GM21528 (cell line): ENCODE data around the gene MORN1.
"Not testable (repeated sequence)": the region's sequence is repeated elsewhere in the genome, so short reads cannot be mapped to it uniquely, and the experiment has no call there.

Experiments used
- ATAC-seq: cut with Tn5 transposase; IDR thresholded peaks from one replicate; pipeline ENCODE4 v1.9.1; 2021; ENCODE audit warnings: mild to moderate bottlenecking, moderate library complexity; ENCODE audit not compliant: unreplicated experiment, low FRiP score

The MORN1 gene

DNA sequence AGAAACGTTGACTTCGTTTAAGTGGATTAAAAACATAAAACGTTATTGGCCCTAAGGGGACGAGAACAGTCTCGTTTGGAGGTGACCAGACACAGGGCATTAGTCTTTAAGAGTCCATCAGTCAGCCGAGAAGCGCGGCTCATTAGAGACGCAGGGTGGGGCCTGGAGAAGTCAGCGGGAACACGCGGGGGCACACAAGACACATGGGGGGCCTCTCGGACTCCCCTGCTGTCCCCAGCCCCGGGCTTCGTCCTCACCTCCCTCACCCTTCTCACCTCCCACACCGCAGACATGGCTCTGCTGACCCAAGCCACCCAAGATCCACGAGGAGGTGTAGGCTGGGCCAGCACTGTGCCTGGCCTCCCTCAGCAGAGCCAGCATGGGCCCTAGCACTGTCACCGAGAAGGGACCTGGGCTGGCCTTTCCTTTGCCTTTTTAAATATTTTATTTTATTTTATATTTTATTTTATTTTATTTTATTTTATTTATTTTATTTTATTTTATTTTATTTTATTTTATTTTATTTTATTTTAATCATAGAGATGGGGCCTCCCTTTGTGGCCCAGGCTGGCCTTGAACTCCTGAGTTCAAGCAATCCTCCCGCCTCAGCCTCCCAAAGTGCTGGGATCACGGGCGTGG lies 48.9 kb downstream of the MORN1 start:
- ATAC-seq, result no peak

DNA sequence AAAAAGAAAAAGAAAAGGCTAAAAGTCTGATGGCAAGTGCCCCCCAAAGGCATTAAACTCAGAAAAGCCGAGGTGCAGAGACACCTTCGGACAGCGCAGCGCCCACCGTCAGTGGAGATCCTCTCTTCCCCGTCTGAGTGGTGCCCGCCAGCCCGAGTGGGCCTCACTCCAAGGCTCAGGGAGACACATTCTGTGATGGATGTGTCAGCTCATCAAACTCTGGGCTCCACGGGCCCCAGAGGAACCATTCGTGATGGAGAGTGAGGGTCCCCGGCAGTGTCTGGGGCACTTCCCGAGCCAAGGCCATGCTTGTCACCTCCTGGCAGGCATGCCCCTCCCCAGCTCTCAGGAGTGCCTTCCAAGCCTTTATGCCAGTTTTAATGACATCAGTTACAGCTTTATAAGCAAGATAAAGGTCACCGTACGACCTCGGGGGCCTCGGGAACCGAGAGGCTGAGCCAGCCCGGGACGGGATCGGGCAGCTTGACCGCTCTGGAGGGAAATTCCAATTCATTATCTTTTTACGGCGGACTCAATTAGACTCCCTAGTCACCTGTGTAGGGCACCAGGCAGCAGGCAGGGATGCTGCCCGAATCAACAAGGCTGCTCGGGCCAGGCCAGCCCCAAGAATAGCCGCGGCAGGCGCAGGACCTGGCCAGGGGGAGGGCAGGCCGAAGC lies 49.5 kb downstream of the MORN1 start:
- ATAC-seq, result no peak

DNA sequence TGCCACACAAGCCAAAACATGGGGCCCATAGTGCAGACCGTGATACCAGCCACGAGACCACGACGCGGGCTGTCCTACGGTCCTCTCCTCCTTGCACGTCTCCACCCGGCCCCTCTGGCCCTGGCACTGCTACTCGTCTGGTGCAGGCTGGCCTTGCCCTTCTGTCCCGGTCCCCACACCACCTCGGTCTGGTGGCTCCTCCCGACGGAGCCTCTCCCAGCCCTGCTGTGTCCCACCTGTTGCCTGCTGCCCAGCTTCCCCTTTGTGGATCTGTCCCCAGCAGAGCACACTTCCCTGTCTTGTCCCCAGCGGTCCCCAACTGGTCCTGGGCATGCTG lies 50.5 kb downstream of the MORN1 start:
- no peak for ATAC-seq

DNA sequence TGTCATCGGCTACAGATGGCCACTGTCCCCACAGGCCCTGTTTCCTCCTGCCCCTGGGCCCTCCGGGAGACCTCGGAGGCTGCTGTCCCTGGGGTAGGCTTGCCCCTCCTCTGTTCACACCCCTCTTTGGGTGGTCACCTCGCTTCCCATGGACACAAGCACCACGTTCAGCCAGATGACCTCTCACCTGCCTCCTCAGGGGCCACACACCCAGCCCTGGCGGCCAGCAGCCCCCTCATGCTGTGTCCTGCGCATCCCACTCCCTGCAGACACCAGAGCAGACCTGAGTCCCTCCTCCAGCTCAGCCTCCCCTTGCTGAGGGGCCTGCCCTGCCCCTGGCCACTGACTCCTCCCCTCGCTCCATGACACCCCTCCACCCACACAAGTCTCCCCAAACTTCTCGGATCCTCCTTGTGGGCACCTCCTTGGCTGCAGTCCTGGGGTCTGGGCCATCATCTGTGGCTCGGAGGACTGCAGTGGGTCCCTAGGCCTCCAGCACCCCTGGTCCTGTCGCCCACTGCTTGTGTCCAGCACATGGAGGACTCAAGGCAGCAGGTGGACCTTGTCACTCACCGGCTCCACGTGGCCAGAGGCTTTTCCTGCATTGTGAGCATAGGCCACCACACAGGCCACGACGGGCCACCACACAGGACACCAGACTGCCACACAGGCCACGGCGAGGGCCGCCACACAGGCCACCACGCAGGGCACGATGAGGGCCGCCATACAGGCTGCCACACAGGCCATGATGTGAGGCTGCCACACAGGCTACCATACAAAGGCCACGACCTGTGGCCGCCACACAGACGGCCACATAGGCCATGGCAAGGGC lies 51.1 kb downstream of the MORN1 start:
- no peak for ATAC-seq

DNA sequence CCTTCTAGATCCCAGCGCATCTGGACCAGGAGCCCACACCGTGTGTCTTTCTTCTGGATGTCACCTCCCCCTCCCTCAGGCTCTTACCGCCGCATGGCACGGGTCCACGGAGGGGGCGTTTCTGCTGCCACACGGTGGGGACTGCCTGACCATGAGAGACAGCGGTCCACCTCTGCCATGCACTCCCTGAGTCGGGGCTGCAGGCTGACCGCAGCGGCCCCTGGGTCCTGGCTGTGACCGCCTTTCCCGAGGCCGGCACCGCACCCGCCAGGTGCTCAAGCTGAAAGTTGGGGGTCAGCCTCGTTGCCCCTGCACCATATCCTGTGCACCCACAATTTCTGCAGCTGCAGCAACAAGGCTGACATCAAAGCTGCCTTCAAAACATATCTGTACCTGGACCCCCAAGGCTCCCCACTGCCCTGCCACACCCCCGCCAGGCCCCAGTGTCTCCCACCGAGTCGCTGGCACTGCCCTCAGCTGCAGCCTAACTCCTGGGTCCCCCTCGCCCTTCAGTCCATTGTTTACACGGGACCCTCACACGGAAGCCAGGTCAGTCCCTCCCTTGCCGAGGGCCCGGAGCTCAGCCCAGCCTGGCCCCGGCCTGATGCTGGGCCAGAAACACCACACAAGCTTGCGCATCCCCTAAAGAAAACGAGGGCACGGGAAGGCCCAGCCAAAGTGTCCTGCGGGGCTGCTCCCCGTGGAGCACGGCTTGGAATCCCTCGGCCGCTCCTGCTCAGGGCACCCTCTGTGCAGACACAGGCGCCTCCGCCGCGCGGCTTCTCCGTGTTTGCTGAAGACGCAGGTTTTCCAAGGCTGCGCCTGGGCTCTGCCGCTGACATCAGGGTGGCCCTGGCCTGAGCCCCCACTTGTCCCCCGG lies 51.9 kb downstream of the MORN1 start:
- ATAC-seq, result no peak

DNA sequence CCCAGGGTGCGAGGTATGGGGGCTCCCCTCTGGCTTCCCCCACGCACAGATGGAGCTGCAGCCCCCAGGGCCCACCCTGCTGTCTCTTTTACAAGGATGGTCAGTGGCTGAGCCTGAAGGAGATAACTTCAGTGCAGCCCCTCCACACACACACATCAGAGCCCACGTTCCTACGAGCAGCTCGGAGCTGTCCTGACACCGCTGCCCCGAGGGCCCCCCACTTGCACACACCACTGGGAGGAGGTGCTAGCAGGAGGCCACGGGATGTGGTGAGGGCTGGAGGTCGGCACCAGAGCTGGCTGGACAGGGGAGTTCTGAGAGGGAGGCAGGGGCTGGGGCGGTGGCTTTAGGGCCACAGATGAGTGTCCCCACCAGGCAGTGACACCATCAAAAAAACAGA lies 53.9 kb downstream of the MORN1 start:
- ATAC-seq, result no peak

DNA sequence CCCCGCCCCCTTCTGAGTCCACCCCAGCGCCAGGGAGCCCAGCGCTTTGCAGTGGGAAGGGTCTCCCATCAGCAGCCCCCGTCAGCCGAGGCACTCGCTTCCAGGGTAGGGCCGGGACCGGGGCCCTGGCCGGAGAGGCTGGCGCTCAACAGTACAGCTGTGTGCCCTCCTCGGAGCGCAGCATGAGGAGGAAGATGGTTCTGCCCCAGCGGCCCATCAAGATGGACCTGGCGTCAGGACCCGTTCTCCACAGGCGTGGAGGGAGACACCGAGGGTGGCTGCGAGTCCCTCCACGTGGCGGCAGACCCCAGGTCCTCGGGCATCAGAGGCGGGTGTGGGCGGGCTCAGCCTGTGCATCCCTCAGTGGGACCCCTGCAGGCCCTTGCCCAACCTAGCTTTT lies 54.3 kb downstream of the MORN1 start:
- no peak for ATAC-seq

DNA sequence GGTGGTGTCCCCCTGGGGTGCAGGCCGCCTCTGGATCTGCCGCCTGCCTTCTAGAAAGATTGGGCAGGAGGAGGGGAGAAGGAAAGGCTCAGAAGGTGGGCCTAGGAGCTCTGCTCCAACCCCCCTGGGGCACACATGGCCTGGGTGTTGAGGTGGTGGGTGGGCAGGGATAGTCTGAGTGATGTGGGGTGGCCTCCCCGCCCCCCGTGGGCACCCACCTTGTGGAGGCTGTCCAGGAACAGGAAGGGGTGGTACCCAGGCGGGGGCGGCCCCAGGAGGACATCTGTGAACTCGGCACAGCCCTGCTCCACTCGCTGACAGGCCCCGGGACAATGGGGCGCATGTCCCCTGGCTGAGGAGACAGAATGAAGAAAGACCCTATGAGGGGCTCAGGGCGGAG lies 54.9 kb downstream of the MORN1 start:
- ATAC-seq, result no peak

DNA sequence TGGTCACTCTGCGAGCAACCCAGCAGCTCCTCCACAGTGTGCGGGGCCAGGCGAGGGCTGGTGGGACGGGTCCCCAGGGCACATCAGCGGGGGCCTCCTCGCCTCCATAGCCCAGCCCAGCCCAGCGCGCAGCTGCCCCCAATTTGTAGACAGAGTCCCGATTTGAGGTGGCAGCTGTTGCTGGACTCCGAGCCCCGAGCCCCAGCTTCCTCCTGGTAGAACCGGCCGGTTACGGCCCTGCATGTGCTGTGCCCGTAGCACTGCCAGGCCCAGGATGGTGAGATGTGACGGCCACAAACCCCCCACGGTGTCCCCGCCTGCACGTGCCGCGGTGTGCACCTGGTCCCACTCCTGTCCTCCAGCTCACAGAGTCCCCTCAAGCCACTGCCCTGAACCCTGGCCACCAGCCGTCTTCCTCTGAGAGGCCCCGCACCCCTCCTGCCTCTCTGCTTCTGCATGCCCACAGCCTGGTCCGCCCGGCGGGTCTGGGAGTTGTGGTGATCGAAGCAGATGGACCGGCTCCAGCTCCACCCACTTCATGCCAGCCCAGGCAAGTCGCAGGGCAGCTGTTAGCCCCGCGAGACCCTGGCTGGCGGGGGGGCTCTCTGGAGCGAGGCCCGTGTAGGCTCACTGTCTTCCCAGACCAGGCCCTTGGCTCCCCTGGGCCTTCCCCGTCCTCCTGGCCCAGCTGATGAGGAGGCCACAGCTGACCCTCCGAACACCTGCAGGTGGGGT lies 55.5 kb downstream of the MORN1 start:
- ATAC-seq, result no peak

DNA sequence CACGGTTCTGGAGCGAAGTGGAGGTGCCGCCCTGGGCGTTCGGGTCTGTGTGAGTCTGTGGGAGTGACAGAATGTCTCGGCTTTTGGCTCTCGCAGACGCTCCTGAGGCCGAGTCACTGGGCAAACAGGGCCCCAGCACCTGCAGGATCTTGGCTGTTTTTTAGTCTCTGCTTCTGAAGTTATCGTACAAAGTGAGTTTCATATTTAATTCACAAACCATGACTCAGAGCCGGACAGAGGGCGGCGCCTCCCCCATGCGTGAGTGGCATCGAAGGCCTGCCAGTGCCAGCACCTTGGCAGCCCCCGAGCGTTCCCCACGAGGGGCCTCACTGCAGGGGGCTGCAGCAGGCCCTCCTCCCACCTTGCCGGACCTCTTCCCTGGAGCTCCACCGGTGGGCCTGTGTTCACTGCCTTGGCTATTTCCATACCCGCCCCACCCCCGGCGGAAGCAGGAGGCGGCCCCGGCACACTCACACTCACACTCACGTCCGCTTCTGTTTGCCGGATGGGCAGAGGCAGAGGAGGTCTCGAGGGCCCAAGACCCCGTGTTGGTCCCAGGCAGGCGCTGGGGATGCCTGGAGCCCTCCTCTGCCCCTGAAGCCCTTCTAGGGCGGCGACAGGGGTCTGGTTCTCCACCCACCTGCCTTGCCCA lies 56.3 kb downstream of the MORN1 start:
- no peak for ATAC-seq

DNA sequence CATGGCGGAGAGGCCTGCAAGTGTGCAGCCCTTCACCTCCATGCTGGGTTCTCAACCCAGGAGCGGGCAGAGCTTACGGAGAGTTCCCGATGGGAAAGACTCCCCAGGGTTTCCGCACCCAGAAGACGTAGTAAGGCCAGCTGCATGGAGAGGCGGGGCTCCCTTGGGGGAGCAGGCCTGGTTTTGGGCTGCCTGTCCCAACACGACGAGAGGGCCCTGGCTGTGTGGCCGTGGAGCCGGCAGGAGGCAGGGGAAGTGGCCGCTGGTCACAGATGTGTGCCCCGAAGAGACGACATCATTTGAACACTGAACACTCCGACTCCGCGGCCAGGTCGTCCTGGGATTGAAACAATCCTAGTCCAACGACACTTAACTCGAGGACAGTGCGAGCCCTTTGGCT lies 57.0 kb downstream of the MORN1 start:
- no peak for ATAC-seq

DNA sequence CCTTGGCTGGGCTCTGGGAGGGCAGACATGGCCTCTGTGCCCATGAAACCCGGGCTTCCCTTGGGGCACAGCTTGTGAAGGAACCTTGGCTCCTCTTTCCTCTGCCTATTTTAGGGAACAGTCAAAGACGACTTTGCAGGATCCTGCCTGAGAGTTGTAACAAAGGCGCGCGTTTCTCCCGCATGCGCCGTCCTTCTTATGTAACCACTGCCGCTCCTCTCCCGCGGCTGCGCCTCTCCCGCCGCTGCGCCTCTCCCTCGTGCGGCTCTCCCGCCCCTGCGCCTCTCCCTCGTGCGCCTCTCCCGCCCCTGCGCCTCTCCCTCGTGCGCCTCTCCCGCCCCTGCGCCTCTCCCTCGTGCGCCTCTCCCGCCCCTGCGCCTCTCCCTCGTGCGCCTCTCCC lies 59.8 kb downstream of the MORN1 start:
- ATAC-seq, result not testable (repeated sequence)

DNA sequence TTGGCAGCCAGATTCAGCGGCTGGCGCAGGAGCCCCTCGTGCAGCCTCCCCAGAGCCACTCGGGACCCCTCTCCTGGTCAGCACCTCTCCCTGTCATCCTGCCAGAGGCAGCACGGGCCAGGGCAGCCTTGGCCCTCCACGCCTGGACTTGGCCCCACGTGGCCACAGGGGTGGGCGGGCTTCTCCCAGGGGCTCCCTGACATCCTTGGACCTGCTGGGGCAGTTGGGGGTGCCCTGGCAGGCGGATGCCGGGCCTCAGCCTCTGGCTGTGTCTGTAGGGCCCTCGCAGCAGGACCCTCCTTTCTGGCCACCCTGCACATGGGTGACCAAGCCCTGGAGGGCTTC lies 60.2 kb downstream of the MORN1 start:
- ATAC-seq, result no peak

DNA sequence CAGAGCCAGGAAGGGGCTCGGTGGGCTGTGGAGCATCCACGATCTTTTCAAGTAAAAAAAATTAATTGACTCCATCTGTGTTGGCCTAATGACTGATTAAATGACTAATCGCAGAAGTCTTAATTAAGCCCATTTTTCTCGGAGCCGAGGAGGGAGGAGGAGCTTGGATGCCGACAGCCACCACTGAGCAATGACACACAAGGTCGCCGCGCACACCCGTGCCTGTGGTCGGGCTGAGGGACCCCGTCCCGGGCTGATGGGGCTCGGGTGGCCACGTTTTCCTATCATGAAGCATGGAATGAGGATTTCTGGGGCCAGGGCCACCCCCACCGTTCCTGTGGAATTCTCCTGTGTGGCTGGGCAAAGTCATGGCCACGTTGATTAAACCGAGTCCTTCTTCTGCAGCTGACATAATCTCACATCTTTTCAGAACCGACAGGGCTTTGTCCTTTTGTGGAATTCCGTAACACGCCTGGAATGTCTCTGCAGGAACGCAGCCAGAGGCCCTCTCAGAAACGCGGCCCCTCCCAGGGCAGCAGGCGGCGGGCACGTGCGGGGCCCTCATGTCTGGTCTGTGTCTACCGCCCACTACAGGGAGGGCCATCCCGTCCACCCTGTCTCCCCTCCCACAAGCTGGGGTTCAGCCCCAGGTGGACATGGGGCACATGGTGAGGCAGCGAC lies 60.7 kb downstream of the MORN1 start:
- no peak for ATAC-seq

DNA sequence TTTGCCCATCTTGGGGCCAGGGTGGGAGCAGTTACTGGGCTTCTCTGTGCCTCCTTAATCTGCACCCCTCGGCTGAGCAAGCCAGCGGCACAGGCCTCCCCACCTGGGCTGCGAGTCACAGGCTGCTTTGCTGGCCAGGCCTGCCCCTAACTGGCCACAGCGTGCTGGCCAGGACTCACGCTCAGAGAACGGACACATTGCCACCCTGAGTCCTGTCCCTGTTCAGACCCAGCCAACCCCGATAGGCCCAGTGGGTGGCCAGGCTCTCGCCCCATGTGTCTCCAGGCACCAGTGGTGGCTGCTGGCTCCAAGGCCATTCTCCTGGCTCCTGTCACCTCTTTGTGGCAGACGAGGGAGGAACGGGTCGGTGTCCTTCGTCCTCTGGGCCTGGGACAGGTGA lies 61.3 kb downstream of the MORN1 start:
- ATAC-seq, result no peak

DNA sequence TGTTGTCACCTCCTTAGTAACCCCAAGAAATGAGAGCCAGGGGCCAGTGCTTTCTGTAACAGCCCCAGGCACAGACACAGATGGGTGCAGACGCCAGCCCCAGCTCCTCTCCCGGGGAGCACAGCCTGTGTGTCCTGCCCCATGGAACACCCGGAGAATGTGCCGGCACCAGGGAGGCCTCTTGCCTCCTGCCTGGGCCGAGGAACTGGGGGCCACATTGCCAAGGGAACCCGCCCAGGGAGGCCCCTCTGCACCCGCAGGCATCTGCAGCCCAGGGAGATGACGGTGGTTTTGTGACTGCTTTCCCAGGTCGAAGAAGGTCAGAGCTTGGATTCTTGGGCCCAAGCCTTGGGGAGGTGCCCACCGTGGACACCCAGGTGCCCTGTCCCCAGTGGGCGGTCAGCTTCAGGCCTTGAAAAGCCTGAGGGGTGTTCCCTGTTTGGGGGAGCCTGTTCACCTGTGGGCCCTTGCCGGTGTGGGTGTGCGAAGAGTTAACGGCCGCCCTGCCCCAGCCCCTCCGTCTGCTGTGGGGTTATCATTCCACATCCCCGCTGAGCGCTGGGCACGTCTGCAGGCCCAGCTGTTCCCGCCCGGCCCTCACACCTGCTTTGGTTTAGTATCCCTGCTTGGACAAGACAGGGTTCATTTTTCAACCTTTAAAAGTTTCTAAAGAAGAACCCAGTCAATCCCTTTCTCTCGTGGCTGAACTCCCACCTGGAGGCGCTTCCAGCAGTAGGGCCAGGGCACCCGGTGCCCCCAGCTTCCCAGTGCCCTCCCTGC lies 62.5 kb downstream of the MORN1 start:
- ATAC-seq, result no peak

DNA sequence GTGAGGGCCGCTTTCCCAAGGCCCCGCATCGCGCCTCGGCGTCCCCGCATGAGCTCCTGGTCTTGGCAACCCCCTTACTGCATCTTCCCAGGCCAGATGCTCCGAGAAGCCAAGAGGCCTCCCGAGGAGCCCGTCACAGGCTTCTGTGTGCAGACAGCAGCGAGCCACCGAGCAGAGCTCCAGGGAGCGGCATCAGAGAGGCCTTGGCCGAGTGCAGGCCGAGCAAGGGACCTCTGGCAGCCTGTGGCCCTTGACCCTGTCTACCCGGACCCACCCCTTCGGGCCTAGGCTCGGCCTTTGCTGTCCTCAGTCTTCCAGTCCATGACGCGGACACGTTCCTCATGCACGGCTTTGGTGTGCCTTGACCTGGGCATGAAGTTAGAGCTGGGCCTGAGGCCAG lies 63.5 kb downstream of the MORN1 start:
- ATAC-seq, result no peak

DNA sequence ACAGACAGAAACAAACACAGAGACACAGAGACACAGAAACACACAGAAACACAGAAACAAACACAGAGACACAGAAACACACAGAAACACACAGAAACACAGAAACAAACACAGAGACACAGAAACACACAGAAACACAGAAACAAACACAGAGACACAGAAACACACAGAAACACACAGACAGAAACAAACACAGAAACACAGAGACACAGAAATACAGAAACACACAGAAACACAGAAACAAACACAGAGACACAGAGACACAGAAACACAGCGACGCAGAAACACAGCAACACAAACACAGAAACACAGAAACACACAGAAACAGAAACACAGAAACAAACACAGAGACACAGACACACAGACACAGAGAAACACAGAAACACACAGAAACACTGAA lies 64.2 kb downstream of the MORN1 start:
- not testable (repeated sequence) for ATAC-seq
